ELF-1 (cell line): Measurements from ENCODE around the gene TNC.

Experiments
- DNase-seq: peaks from one replicate; pipeline ENCODE4 v3.0.0-alpha.2; 2016; ENCODE audit warnings: low read depth, low spot score

The TNC gene

DNA sequence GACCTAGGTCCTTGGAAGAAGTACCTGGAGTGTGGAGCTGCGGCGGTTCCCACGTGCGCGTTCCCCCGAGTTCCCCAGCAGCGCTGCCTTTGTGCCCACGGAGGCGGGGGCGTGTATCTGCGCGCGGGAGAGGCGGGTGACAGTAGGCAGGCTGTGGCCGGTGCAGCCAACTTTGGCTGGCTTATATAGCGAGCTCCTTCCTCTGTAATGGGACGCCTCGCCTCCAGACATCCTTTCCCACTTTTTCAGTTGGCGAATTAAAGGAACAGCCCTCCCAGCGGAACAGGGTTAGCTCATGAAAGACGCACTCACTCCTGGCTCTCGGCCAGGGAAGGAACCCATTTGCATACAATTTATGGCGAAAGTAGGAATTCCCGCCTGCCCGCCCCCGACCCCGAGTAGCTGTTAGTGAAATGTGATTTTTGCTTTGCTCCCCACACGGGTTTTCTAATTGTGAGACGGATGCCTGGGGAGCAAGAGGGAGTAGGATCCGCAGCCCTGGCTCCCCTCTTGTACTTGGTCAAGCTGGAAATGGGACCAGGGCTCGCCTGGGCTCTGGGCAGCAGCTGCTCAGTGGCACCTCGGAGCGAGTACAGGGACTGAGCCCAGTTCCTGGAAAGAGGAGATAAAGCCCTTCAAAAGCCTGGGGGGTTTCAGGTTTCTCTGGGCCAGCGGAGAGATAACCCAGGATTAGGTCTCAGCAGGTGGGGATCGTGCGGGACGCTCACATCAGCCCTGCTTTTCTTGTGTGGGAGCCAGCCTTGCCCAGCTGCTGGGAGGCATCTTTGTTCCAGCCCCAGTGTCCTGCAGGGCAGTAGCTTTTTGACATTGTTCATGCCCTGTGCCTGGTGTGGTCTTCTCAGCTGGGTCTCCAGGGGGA, at the start of gene TNC:
Gene TNC (minus strand): TSS at position 159 of the 880 bp plus-strand sequence. CDS start 27,139 bp downstream, outside the sequence.
- DNase-seq, result peak; percentile 91

DNA sequence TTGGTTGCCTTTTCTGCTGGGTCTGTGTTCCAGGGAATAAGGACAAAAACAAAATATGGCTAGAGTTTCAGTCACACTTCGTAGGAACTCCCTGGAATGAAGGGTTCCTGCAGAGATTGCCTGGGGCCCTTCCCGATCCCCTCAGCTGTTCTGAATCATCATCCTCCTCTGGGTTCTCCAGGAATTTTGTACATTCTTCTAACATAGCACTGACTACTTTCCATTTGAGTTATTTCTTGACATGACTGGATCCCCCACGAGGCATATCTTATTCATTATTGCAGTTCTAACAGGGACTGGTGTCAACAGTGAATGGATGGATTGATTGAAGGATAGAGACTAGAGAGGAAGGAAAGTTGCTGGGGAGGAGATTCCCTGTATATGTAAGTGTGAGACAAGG, 49.2 kb upstream of the TNC start:
- peak; percentile 47 for DNase-seq

DNA sequence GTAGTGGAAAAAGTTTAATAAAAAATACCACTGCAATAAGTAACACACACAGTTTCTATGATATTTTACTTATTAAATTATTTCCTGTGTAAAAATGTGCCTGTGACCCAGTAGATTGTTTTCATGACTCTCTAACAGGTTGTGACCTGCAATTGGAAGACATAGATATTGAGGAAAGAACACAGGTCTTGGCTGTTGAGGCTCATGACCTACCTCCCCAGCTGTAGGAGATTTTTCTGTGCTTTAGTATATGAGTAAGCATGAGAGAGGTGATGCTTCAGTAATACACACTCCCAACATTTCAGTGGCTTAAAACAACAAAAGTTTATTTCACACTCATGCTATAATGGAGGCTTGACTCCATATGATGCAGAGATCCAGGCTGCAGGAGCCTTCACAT, 47.3 kb upstream of the TNC start:
- no peak for DNase-seq

DNA sequence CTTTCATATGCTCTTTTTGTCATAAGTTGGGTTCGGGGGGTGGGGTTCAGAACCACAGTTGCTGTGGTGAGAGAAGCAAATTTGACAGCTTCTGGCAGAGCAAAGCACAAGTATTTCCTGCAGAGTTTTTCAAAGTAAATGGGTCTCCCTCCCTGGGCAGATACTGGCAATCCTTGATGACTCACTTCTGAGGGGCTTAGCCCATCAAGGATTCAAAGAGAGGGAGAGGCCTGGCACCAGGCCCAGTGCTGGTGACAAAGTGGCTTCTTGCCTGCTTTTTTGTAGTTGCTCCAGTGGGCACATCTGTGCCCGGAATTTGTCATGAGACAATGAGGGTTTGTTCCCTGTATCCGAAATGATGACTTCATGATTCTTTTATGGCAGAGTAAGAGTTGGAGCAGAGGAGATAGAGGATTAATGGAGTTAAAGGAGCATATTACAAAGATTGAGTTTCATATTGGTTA, 46.6 kb upstream of the TNC start:
- peak; percentile 29 for DNase-seq

DNA sequence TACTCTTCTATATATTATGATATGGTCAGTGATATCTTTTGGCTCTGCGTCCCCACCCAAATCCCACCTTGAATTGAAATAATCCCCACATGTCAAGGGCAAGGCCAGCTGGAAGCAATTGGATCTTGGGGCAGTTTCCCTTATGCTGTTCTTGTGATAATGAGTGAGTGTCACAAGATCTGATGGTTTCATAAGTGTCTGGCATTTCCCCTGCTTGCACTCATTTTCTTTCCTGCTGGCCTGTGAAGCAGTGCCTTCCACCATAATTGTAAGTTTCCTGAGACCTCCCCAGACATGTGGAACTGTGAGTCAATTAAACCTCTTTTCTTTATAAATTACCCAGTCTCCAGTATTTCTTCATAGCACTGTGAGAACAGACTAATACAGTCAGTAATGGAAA, 45.0 kb upstream of the TNC start:
- no peak for DNase-seq

DNA sequence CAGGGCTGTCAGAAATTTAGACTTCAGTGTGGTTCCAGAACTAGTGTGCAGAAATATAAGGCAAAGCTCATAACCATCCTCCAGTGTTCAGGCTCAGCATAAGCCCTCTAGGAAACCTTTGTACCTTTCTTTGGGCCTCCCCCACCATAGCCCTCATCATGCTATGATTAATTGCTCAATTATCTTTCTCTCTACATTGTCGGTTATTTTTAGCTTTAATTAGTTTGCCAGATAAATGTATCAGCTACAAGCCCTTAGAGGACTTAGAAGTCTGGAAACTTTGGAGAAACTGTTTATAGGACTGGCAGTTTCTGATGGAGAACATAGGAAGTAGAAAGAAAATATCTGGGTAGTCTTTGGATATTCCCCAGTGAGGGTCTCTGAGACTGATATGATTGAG, 43.5 kb upstream of the TNC start:
- no peak for DNase-seq

DNA sequence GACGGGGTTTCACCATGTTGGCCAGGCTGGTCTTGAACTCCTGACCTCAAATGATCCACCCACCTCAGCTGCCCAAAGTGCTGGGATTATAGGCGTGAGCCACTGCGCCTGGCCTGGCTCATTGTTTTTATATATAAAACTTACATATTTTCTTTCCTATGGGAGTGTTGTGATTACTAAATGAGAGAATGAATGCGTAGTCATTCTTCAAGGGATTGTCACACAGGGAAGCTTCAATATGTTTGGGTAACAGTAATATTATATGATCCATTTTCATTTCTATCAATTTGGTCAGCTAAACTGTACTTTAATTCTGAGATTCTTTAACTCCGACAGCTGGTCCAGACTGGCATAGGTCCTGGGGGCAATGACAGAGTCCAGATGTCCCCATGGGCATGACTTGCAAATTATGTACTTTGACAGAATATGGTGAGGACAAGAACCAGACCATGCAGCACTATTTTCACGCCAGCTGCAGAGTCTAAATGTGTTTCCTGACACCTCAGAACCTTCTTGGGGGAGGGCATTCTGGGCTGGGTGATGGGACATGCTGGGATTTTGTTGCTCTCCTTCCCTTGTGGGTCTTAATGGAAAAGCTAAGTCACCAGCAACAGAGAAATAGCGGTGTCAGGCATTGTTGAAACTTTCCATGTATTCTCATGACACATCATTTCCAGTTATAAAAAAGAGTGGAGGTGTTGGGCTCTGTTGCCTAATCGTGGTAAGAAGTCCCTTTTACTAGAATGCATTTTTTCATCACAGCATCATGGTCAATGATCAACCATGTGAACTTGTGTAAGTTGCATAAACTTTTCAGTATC, 40.9 kb upstream of the TNC start:
- DNase-seq, result no peak

DNA sequence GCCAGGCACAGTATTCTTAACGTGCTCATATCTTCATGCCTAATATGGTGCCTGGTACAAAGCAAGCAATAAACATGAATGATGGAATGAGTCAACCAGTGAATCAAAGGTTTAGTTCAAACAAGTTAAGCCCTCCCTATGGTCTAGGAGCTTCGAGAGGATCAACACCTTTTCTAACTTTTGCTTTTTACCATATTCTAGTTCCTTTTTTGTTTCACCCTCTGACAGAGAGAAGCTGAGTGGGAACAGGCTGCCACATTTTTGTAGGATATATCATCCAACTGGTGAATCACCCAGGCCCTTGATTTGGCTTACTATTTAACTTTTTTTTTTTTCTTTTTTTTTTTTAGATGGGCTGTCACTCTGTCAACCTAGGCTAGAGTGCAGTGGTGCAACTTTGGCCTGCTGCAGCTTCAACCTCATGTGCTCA, 39.3 kb upstream of the TNC start:
- DNase-seq, result peak; percentile 50

DNA sequence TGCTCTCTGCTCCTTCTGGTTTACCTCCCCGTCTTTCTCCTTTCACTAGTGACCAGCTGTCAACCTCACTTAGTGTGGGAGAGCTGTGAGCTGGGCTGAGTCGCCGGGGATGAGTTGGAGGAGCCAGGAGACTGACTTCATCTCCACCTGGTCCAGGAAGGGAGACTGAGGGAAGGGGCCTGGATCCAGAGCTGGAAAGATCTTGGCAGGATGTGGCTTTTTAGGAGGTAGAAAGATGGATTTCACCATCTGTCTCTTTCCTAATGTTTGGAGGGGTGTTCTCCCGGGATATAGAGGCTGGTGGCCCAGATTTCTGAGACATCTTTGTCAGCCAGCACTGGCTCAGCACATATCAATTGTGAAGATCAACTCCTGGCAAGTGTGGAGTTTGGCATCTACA, 37.1 kb upstream of the TNC start:
- no peak for DNase-seq

DNA sequence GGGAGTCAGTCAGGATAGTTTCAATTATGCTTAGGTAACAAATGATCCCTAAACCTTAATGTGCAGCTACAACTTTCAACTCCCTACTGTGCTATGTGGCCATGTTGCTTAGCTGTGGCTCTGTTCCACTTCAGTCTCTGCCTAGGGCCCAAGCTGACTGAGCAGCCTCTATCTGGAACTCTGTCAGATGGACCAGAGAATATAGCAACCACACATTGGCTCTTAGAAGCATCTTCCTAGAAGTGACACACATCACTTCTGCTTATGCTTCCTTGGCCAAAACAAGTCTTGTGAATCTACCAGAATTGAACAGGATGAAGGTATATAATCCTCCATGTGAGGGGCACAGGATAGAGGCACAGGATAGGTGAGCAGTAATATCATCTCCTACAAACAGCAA, 36.7 kb upstream of the TNC start:
- DNase-seq, result no peak

DNA sequence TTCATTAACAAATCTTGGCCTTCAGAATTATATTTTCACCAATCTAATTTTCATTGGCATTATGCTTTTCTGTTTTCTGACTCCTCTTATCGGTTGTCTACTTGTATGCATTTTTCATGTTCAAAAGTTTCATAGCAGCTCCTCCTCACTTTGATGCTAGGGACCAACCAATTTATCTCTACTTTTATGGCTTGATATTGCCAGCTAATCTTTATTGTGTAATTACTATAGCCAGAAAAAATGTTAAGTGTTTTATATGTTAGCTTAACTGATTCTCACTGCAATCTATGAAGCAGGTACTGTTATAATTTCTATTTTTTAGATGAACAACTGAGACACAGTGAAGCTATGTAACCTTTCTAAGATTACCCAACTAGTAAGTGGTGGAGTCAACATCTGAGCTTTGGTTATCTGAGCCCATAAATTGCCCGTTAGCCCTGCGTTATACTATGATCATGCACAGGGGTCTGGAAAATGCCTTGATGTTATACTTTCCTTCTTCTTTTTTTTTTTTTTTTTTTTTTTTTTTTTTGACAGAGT, 34.4 kb upstream of the TNC start:
- DNase-seq, result no peak

DNA sequence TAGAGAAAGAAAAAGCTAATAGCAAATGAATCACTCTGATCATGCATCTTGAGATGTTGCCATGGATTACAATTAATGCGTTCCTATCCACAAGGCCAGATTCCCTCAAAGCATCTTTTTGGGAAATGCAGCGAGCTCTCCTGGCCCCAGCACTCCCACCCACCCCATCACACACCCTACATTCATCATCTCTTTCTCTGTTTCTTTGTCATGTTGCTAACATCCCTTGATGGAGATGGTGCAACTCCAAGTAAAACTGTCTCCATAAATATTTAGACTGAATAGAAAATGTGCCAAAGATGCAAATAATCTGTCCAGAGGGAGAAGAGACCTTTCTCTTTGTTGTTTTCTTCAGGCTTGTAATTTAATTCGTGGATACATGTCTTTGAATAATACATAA, 30.8 kb upstream of the TNC start:
- DNase-seq, result no peak

DNA sequence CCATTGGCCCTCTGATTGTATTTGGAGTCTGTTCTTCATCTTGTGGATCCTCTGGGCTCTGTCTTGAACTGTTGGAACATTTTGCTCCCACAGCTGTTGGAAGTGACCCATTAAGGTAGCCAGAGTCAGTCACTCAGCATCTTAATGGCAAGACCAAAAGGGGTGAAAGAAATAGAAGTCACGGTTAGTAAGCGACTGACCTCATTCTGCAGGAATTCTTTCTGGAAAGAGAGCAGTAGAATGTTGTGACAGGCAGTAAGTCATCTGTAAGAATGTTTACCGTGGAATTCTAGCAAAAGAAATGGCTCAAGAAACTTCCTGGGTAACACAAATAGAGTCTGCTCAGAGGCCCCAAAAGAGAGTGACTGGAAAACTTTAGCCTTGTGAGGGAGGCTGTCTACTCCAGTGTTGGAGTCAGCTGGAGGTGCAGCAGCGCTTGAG, 28.6 kb upstream of the TNC start:
- DNase-seq, result peak; percentile 25

DNA sequence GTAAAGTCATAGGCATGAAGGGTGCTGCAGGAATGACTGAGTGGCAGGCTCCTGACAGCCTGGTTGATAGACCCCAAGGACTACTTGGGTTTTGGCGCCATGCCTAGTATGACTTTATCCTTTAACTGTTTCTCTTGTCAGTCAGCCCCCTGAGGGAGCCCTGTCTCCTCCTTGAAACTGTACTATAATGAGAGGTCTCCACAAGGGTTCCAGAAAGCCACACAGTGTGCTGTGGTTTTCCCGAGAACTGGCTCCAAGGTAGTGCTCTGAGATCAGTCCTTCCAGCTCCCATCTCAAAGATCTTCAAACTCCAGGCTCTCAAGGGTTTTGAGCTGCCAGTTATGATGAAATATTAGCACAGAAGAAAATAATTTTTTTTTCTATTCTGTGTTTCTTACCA, 26.7 kb upstream of the TNC start:
- DNase-seq, result no peak

DNA sequence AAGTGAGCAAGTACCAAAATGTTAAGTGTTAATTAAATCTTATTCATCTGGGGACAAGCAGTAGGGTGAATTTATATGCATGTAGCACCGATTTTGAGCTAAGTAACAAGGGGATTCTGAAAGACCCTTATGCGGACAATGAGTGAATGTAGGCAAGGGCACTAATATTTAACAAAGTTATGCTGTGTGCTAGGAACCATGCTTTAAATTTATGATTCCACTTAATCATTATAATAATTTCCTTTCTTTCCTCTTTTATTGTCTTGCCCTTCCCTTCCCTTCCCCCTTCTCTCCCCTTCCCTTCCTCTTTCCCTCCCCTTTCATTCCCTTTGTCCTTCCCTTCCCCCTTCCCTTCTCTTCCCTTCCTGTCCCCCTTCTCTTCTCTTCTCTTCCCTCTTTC, 25.7 kb upstream of the TNC start:
- no peak for DNase-seq

DNA sequence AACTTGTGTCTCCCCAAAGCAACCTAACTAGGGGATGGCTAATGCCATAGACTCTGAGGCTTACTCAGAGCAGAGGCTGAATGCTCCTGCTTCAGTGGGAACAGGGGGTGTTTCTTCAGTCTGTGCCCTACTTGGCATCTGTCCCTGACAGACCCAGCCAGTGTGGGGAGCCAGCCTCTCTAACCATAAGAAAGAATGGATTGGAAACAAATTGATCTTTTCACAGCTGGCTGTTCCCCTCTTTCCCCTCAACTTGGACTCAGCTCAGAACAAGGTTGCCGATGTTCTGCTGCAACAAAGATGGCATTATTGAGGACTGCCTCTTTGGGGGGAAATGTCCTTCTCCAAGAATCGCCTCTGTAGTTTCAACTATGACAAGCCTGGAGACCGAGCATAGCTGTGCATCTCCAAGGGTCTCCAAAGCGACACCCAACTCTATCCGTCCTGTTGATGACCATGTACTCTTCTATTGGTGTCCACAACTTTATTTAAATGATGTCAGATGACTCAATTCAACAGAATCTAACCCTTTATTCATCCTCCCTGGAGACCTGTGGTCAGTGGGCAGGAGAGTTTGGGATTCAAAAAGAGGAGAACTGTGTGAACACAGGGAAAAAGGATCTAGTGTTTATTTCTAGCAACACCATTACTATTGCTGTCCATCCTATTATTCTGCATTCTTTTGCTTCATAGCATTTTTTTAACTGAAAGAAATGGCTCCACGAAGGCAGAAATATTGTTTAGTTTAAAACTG, 24.7 kb upstream of the TNC start:
- DNase-seq, result no peak

DNA sequence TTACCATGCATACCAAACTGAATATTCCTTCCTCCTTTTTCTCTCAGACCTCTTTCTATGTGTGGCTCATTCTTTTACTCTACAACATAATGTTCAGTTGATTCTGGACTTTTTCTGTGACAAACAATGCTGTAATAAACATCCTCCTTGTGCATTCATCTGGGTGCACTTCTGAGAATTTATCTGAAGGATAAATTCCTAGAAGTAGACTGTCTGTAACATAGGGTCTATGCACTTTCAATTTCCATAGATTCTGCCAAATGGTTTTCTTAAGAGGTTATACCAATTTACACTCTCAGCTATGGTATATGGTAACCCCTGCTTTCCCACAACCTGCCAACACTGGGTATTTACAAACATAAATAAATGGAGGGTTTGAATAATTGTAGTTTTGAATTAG, 24.1 kb upstream of the TNC start:
- DNase-seq, result no peak

DNA sequence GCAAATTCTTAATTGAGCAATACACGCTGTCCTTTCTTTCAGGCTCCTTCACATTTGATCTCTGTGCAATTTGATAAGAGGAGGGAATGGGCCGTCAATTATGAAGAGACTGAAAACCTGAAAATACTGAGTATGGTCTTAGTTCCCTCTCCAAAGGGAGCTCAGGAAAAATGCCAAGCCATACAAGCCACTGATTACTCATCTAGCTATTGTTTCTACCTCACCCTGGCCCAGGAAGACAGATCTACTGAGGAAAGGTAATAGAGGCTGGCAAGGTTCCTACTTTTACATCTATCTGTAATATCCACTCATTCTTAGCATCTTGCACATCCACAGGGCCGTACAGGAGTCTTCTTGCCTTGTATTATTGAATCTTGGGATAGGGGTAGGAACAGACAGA, 23.7 kb upstream of the TNC start:
- DNase-seq, result no peak

DNA sequence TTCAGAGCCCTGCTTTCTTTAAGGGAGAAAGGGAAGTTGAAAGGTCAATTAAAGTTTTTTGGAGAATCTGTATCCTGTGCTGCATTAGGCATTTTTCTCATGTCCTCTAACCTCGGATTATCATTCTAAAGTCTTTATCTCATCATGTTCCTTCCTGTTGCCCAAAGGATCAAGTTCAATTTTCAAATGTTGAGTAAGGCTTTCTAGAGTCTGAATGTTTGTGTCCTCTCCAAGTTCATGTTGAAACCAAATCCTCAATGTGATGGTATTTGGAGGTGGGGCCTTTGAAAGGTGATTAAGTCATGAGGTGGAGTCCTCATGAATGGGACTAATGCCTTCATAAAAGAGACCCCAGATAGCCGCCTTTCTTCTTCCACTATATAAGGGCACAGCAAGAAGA, 20.2 kb upstream of the TNC start:
- no peak for DNase-seq

DNA sequence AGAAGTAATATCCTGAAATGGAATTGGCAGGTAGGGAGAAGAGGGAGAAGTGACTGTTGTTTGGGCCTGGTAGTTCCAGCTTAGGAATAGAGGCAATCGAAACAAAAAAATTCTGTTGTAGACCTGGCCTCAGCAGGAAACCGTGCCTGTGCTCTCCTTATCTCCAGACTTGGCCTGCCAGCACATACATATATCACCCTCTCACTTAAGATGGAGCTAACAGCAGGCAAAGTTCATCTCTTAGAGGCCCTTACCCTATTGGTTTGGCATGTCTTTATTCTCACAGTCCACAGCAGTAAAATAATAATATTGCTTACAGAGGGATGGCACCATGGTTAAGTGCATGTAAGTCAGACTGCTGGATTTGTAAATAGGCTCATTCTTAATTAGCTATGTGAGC, 19.6 kb upstream of the TNC start:
- no peak for DNase-seq
